Activated CD4-positive, alpha-beta memory T cell treated with anti-CD3 and anti-CD28 coated beads, Interleukin-2, amount 10 ng/mL, durations not matched to agents 7 days and 5 days (primary cell): Measurements from ENCODE around the gene VSTM2B. TPM values are rescaled to one million over a fixed set of nuclear protein-coding genes. Genes with fewer than 3 reads are reported as not detected.
"Not testable (repeated sequence)": the region's sequence is repeated elsewhere in the genome, so short reads cannot be mapped to it uniquely, and the experiment has no call there.

Experiments used
- CTCF ChIA-PET: fragments of 350-600 bp; sonication (Branson Sonifier 250); formaldehyde crosslinking; loops from one replicate; lab custom pipeline; 2021; ENCODE audit warnings: antibody characterized with exemption, inconsistent platforms; lab: Charles Lee
- POLR2A ChIA-PET: fragments of 350-600 bp; sonication (Branson Sonifier 250); formaldehyde crosslinking; loops from one replicate; lab custom pipeline; 2021; ENCODE audit warnings: antibody characterized with exemption; lab: Charles Lee
- DNase-seq: peaks from one replicate; pipeline ENCODE4 v3.0.0-alpha.2; 2020
- H3K27ac Mint-ChIP-seq: one replicate; pipeline ENCODE4 v1.8.0; 2021; ENCODE audit warnings: mild to moderate bottlenecking, mixed read lengths
- H3K27me3 Mint-ChIP-seq: one replicate; pipeline ENCODE4 v1.8.0; 2021; ENCODE audit warnings: mixed read lengths
- H3K36me3 Mint-ChIP-seq: one replicate; pipeline ENCODE4 v1.8.0; 2021; ENCODE audit warnings: low read depth, mixed read lengths
- H3K4me1 Mint-ChIP-seq: one replicate; pipeline ENCODE4 v1.8.0; 2021; ENCODE audit warnings: mixed read lengths
- H3K4me3 Mint-ChIP-seq: one replicate; pipeline ENCODE4 v1.8.0; 2021; ENCODE audit warnings: mild to moderate bottlenecking, mixed read lengths
- H3K9me3 Mint-ChIP-seq: one replicate; pipeline ENCODE4 v1.8.0; 2021; ENCODE audit warnings: mixed read lengths
- total RNA-seq, 2 experiments: library from RNA; stranded (reverse); gene quantifications; one replicate each; pipeline ENCODE4 v1.2.3, GENCODE V29; 2021

VSTM2B gene
- total RNA-seq, result not detected

- peaks cover 69% of the 10 kb centered on the region for H3K27me3 Mint-ChIP-seq
- peaks cover 22% of the 10 kb centered on the region for H3K4me1 Mint-ChIP-seq
- peak within 1 kb of the TSS; percentile 27 for H3K4me3 Mint-ChIP-seq
- CTCF ChIA-PET, result no interaction called here
- no peaks in the 10 kb centered on the region for H3K9me3 Mint-ChIP-seq
- H3K27ac Mint-ChIP-seq, result no peak within 1 kb of the TSS
- POLR2A ChIA-PET, result interaction anchor here (0.8 kb wide), 1 partner anchor 189 kb away, joined by 3 read pairs; the partner anchor contains the start of gene C19orf12
- DNase-seq, result no peak
- peaks cover 3% of the 10 kb centered on the region for H3K36me3 Mint-ChIP-seq
Observed at GRCh38 chr19:29525901-29526729, at the start of gene VSTM2B. Gene VSTM2B, plus strand, starts transcription at chr19:29525994. Its CDS starts 590 bp downstream, at chr19:29526584.

GRCh38 chr19:29476528-29476927, 49.3 kb upstream of the VSTM2B start:
- H3K27me3 Mint-ChIP-seq, result peaks cover 7% of the 10 kb centered on the region
- H3K9me3 Mint-ChIP-seq, result peaks cover 3% of the 10 kb centered on the region
- H3K4me3 Mint-ChIP-seq, result no peak overlapping the region
- ChIA-PET CTCF (no interaction called here), POLR2A (no interaction called here)
- H3K4me1 Mint-ChIP-seq, result no peaks in the 10 kb centered on the region
- no peak overlapping the region for H3K27ac Mint-ChIP-seq
- no peak for DNase-seq
- H3K36me3 Mint-ChIP-seq, result no peaks in the 10 kb centered on the region

- POLR2A ChIA-PET, result no interaction called here
- Mint-ChIP-seq H3K4me1 (no peaks in the 10 kb centered on the region), H3K4me3 (no peak overlapping the region), H3K27ac (no peak overlapping the region), H3K36me3 (no peaks in the 10 kb centered on the region), H3K27me3 (peaks cover 5% of the 10 kb centered on the region), H3K9me3 (peaks cover 3% of the 10 kb centered on the region)
- CTCF ChIA-PET, result interaction anchor here (1.0 kb wide), 1 partner anchor 214 kb away, joined by 3 read pairs; no protein-coding TSS in a partner anchor
- DNase-seq, result peak; percentile 14
Observed at GRCh38 chr19:29477831-29478577, 47.8 kb upstream of the VSTM2B start.

- Mint-ChIP-seq H3K27me3 (no peaks in the 10 kb centered on the region), H3K36me3 (no peaks in the 10 kb centered on the region), H3K9me3 (peaks cover 3% of the 10 kb centered on the region), H3K4me3 (no peak overlapping the region), H3K27ac (no peak overlapping the region), H3K4me1 (no peaks in the 10 kb centered on the region)
- DNase-seq, result peak; percentile 15
- ChIA-PET POLR2A (no interaction called here), CTCF (interaction anchor here (1.0 kb wide), 1 partner anchor 215 kb away, joined by 3 read pairs; no protein-coding TSS in a partner anchor)
Observed at GRCh38 chr19:29478578-29479565, 46.9 kb upstream of the VSTM2B start.

- peak; percentile 6 for DNase-seq
Observed at GRCh38 chr19:29479941-29480340, 45.9 kb upstream of the VSTM2B start.

DNA sequence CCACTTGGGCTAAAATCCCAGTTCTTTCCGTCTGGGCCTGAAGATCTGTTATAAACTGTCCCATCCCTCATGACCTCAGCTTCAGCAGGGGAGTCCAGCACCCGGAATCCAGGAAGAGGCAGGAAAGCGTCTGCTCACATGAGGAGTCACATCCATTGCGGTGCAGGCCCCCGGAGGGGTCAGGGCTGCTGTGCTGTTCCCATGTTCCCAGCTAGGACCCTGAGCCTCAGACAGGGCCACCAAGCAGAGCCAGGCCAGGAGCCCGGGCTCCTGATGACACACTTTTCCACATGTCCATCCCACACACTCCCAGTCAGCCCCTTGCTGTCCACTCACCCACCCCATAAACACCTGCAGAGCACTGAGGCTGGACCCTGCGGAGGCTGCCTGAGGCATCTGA, 45.3 kb upstream of the VSTM2B start:
- no peaks in the 10 kb centered on the region for H3K36me3 Mint-ChIP-seq

More at GRCh38 chr19:29479941-29480340, 45.9 kb upstream of the VSTM2B start:
- ChIA-PET CTCF (no interaction called here), POLR2A (no interaction called here)
- no peaks in the 10 kb centered on the region for H3K27me3 Mint-ChIP-seq
- no peak overlapping the region for H3K27ac Mint-ChIP-seq
- no peaks in the 10 kb centered on the region for H3K4me1 Mint-ChIP-seq
- H3K4me3 Mint-ChIP-seq, result no peak overlapping the region
- peaks cover 3% of the 10 kb centered on the region for H3K9me3 Mint-ChIP-seq
- H3K36me3 Mint-ChIP-seq, result no peaks in the 10 kb centered on the region

DNA sequence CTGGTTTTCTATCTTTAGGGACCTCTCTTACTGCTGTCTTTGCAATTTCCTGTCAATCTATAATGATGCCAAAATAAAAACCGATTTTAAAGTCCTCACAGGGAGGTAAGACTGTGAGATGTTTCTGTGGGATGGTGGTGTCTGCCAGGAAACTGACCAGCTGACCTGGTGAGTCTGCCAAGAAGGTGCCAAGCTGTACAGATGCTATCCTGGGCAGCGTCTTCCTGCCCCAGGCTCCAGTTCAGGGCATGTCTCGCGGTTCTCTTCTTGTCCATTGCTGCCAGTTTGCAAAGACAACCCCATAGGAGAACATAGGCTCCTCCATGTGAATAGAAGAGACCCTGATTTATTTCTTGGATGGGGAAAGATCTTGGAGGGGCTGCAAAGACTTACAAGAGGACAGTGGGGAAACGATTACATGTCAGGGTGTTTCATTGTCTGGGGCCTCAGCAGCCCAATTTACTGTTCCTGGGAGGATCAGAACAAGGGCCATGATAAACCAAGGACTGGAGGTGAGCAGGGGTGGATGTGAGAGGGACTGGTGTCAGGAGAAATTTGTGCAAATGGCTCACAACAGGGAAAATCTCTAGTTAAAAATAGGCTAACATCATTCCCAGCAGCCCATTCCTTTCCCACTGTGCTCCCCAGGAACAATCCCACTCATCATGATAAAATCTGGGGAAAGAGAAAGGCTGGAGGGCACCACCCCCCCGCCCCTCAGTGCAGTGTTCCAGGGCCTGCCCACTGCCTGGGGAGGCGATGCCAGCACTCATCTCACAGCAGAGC, 42.7 kb upstream of the VSTM2B start:
- H3K9me3 Mint-ChIP-seq, result peaks cover 3% of the 10 kb centered on the region
- H3K27ac Mint-ChIP-seq, result no peak overlapping the region
- no peaks in the 10 kb centered on the region for H3K4me1 Mint-ChIP-seq
- ChIA-PET POLR2A (no interaction called here), CTCF (no interaction called here)
- DNase-seq, result no peak
- H3K36me3 Mint-ChIP-seq, result no peaks in the 10 kb centered on the region
- no peak overlapping the region for H3K4me3 Mint-ChIP-seq
- no peaks in the 10 kb centered on the region for H3K27me3 Mint-ChIP-seq

More for the DNA sequence above, 45.3 kb upstream of the VSTM2B start:
- Mint-ChIP-seq H3K4me1 (no peaks in the 10 kb centered on the region), H3K27me3 (no peaks in the 10 kb centered on the region), H3K9me3 (peaks cover 3% of the 10 kb centered on the region), H3K4me3 (no peak overlapping the region), H3K27ac (no peak overlapping the region)
- POLR2A ChIA-PET, result no interaction called here
- CTCF ChIA-PET, result no interaction called here
- DNase-seq, result no peak

- Mint-ChIP-seq H3K9me3 (peaks cover 3% of the 10 kb centered on the region), H3K36me3 (no peaks in the 10 kb centered on the region), H3K27me3 (no peaks in the 10 kb centered on the region), H3K4me1 (no peaks in the 10 kb centered on the region), H3K27ac (no peak overlapping the region), H3K4me3 (no peak overlapping the region)
- ChIA-PET CTCF (no interaction called here), POLR2A (no interaction called here)
- peak; percentile 10 for DNase-seq
Observed at GRCh38 chr19:29483641-29483920, 42.2 kb upstream of the VSTM2B start.

DNA sequence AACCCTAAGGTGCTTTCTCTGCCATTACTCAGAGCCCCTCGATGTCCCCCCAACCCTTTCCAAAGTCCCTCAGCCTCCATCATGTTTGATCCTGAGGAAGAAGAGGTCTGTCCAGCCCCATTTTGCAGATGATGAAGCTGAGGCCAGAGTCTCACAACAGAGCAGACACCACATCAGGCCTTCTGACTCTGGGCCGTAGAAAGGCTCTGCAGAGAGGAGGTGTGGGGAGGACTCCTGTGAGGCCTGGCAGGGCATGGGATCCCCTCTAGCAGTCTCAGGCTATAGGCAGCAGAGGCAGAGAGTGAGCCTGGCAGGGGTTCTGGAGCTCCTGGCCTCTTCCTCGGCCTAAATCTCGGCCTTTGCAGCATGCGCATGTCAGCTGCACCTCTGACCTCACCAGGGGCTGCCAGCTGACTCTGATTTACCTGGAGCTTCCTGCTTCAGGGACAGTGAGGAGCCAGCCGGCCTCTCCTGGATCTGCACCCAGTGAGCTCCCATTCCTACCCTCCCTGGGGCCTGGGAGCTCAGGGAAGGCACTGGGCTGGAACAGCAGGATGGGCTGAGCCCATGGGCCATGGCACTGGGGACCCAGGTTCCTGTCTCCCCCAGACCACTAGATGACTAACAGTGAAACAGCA, 41.7 kb upstream of the VSTM2B start:
- ChIA-PET CTCF (no interaction called here), POLR2A (no interaction called here)
- no peaks in the 10 kb centered on the region for H3K4me1 Mint-ChIP-seq
- H3K27ac Mint-ChIP-seq, result no peak overlapping the region
- DNase-seq, result peak; percentile 10
- H3K9me3 Mint-ChIP-seq, result peaks cover 3% of the 10 kb centered on the region
- no peaks in the 10 kb centered on the region for H3K36me3 Mint-ChIP-seq
- no peaks in the 10 kb centered on the region for H3K27me3 Mint-ChIP-seq
- no peak overlapping the region for H3K4me3 Mint-ChIP-seq

- Mint-ChIP-seq H3K27ac (no peak overlapping the region), H3K27me3 (no peaks in the 10 kb centered on the region), H3K4me1 (no peaks in the 10 kb centered on the region), H3K4me3 (no peak overlapping the region), H3K36me3 (no peaks in the 10 kb centered on the region), H3K9me3 (peaks cover 3% of the 10 kb centered on the region)
- CTCF ChIA-PET, result no interaction called here
- POLR2A ChIA-PET, result no interaction called here
- DNase-seq, result peak; percentile 2
Observed at GRCh38 chr19:29484876-29485275, 40.9 kb upstream of the VSTM2B start.

GRCh38 chr19:29485293-29485692, 40.5 kb upstream of the VSTM2B start:
- H3K36me3 Mint-ChIP-seq, result no peaks in the 10 kb centered on the region
- ChIA-PET CTCF (no interaction called here), POLR2A (no interaction called here)
- H3K9me3 Mint-ChIP-seq, result peaks cover 3% of the 10 kb centered on the region
- H3K4me3 Mint-ChIP-seq, result no peak overlapping the region
- DNase-seq, result no peak
- H3K27me3 Mint-ChIP-seq, result no peaks in the 10 kb centered on the region
- H3K27ac Mint-ChIP-seq, result no peak overlapping the region
- no peaks in the 10 kb centered on the region for H3K4me1 Mint-ChIP-seq

- H3K4me1 Mint-ChIP-seq, CTCF ChIA-PET, H3K9me3 Mint-ChIP-seq, POLR2A ChIA-PET, H3K4me3 Mint-ChIP-seq, H3K36me3 Mint-ChIP-seq, H3K27ac Mint-ChIP-seq, DNase-seq, H3K27me3 Mint-ChIP-seq: not testable (repeated sequence)
Observed at GRCh38 chr19:29486961-29487360, 38.8 kb upstream of the VSTM2B start.
